Activated effector memory CD4-positive, alpha-beta T cell treated with Interleukin-2 at 50 U/mL for 16 hours (primary cell): ENCODE results near the gene AFMID.
A peak's percentile ranks its signal among the peaks of the same experiment; 100 is the strongest.
"Not testable (repeated sequence)": the region's sequence is repeated elsewhere in the genome, so short reads cannot be mapped to it uniquely, and the experiment has no call there.

Source experiments
- DNase-seq: peaks from one replicate; pipeline ENCODE4 v3.0.0-alpha.2; 2020

Gene AFMID, protein sequence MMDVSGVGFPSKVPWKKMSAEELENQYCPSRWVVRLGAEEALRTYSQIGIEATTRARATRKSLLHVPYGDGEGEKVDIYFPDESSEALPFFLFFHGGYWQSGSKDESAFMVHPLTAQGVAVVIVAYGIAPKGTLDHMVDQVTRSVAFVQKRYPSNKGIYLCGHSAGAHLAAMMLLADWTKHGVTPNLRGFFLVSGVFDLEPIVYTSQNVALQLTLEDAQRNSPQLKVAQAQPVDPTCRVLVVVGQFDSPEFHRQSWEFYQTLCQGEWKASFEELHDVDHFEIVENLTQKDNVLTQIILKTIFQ

GRCh38 chr17:78186692-78187595 lies at the start of gene AFMID, which contains the start of gene TK1:
Gene AFMID, plus strand, starts transcription at chr17:78187362. Its CDS starts 9 bp downstream, at chr17:78187371.
Gene TK1, minus strand, starts transcription at chr17:78187052. Its CDS starts 58 bp downstream, at chr17:78186994.
- DNase-seq = peak; percentile 75

- DNase-seq = peak; percentile 51
Measured at GRCh38 chr17:78137392-78138203, 49.6 kb upstream of the AFMID start.

- no peak for DNase-seq
Measured at GRCh38 chr17:78138204-78139060, 48.7 kb upstream of the AFMID start.

GRCh38 chr17:78139861-78140168 lies 47.3 kb upstream of the AFMID start:
- not testable (repeated sequence) for DNase-seq

- peak; percentile 85 for DNase-seq
Measured at GRCh38 chr17:78140169-78141051, 46.8 kb upstream of the AFMID start.

- no peak for DNase-seq
Measured at GRCh38 chr17:78141437-78142118, 45.6 kb upstream of the AFMID start.

DNA sequence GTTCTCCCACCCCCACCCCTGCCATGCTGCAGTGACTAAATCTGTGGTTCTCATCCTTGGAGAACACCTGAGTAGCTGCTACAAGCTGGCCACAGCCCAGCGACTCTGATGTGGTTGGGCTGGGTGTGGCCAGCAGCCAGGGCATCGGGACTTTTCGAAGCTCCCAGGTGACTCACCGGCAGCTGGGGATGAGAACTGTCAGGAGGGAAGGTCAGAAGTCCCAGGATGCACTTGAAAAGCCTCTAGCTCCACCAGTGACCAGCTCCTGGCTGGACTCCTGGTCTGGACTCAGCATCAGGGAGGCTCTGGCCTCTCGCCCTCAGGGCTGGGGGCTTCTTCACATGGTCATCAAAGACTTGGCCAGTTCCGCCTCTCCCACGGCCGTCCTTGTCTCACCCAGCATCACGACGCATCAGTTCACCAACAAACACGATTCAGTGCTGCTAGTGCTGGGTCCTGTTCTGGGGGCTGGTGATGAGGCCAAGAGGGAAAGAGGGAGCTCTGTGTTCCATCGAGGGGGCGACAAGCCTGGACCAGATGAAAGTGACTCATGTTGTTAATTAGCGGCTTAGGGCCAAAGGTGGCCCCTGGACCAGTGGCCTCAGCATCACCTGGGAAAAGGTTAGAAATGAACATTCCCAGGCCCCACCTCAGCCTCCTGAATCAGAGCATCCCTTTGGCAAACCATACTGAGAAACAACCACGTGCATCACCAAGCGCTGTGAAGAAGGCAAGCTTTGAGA lies 44.9 kb upstream of the AFMID start:
- no peak for DNase-seq

DNA sequence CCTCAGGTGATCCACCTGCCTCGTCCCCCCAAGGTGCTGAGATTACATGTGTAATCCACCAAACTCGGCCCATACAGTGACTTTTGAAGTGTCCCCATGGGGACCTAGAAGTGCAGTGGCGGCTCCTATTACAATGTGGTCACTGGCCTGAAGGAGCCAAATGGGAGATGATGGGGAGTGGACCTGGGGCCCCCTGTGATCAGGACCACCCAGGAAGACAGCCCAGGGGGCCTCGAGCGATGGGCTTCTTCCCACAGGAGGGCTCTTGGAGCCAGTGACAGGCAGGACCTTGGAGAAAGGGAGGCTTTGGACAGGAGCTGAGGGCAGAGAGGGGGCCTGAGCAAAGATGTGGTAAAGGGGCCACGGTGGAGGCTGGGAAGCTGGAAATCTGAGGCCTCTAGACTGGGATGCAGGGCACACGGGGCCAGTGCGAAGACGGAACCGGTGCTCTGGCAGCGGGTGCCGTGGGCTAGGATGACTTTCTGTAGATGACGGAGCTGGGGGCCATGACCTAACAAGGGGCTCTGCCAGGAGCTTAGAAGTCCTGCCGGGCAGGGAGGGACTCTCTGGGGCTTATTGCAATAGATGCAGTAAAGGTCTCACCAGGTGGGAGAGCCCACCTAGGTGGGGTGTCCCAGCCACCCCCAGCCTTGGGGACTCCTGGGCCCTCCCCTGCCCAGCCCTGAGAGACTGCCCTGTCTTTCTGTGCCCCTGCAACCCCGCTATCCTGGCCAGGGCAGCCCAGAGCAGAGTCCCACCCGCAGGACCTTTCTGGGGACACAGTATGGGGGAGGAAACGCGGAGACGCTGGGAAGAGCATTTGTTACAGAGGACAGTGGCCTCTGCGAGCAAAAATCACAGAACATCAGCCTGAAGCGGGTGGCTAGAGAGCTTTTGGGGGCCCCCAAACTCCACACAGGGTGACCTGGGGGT lies 43.7 kb upstream of the AFMID start:
- no peak for DNase-seq

DNA sequence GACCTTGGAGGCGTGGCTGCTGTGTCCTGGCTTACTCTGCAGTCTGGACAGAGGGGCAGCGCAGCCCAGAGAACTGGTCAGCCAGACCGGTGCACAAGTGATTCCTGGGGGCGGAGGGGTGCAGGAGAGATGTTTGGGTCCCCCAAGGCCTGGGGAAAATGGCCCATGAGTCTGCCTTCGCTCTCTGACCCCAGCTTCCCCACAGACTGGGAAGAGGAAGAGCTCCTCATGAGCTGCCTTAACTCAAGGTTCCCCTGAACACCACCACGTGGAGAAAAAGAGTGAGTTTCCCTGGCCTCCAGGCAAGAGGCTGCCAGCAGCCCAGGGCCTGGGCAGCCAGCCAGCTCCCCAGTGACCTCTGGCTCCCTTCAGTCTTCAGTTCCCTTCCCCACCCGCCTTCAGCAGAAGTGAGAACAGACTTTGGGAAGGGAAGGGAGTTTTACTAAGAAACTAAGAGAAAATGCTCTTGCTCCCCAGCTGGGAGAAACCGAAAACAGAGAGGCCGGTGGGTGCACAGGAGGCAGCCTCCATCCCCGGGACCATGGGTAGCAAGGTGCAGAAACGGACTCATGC lies 42.9 kb upstream of the AFMID start:
- DNase-seq = no peak

- DNase-seq = no peak
Measured at GRCh38 chr17:78144736-78145641, 42.2 kb upstream of the AFMID start.

- no peak for DNase-seq
Measured at GRCh38 chr17:78146471-78146869, 40.7 kb upstream of the AFMID start.

DNA sequence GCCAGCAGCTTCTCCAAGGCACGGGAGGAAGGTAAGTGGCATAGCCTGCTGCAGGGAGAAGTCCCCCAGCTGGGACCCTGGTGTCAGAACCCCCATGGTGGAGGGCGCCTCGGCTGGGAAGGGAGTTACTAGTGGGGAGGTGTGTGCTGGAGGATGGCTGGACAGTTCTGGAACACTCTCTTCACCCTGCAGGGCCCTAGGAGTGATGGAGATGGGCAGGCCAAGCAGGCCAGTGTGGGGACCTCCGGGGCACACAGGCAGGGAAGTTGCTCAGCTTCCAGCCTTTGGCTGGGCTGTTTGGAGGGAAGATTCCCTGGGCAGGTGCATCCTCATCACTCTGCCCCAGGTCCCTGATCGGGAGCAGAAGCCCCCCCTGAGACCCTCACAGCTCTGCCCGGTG lies 40.3 kb upstream of the AFMID start:
- no peak for DNase-seq

DNA sequence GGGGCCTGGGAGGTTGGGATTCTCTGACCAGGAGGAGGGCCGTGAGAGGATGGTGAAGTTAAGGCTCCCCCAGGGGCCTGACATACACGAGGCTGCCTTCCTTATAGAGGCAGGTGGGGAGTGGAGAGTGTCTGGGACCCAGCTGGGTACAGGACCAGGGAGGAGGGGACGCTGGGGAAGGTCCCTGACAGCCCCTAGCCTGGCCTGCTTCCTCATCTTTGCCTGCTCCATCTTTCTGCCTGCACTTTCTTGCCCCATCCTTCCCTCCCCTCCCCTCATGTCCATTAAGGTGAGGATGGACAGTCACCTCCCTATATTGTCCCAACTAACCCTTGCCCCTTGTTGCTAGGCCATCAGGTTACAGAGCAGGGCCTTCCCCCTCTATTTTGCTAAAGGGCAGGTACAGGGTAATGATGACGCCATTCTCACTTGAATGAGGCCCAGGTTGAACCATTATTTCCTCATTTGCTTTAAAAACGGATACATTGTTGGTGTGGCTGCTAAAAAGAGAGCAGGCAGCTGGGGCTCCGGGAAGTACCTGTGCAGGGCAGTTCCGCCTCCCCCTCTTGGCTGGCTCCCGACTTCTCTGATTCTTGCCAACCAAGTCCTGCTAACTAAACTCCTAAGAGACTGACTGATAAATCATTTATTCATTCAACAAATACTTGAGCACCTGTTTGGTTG lies 39.7 kb upstream of the AFMID start:
- DNase-seq = no peak

GRCh38 chr17:78148286-78149016 lies 38.7 kb upstream of the AFMID start:
- no peak for DNase-seq

GRCh38 chr17:78151514-78152008 lies 35.6 kb upstream of the AFMID start:
- no peak for DNase-seq
